Nephron progenitor cell (in vitro differentiated cells): ENCODE measurements around the gene HIRA.

Experiments
- DNase-seq: peaks from one replicate; pipeline ENCODE4 v3.0.0; 2021
- H3K27ac Mint-ChIP-seq: 2 replicates; pipeline ENCODE4 v1.8.0; 2021; ENCODE audit warnings: mild to moderate bottlenecking, moderate library complexity, mixed read lengths
- H3K27me3 Mint-ChIP-seq: 2 replicates; pipeline ENCODE4 v1.8.0; 2021; ENCODE audit warnings: mild to moderate bottlenecking, low read depth, mixed read lengths; ENCODE audit not compliant: poor library complexity
- H3K36me3 Mint-ChIP-seq: 2 replicates; pipeline ENCODE4 v1.8.0; 2021; ENCODE audit warnings: low read depth, mixed read lengths
- H3K4me1 Mint-ChIP-seq: 2 replicates; pipeline ENCODE4 v1.8.0; 2021; ENCODE audit warnings: mixed read lengths
- H3K4me3 Mint-ChIP-seq: 2 replicates; pipeline ENCODE4 v1.8.0; 2021; ENCODE audit warnings: mild to moderate bottlenecking, moderate library complexity, mixed read lengths
- H3K9me3 Mint-ChIP-seq: 2 replicates; pipeline ENCODE4 v1.8.0; 2021; ENCODE audit warnings: mild to moderate bottlenecking, moderate library complexity, mixed read lengths
- CTCF ChIP-seq: fragments of 200-600 bp; sonication (generic); IDR thresholded peaks from 2 replicates; pipeline ENCODE4 v1.5.0; 2021; ENCODE audit warnings: antibody characterized with exemption

The HIRA gene

GRCh38 chr22:19461506-19461905 lies 30.0 kb upstream of the HIRA start:
- TF ChIP-seq CTCF, result no peak
- Mint-ChIP-seq H3K27ac (no peak overlapping the region), H3K4me1 (no peaks in the 10 kb centered on the region), H3K9me3 (no peaks in the 10 kb centered on the region), H3K36me3 (peaks cover 38% of the 10 kb centered on the region), H3K4me3 (no peak overlapping the region), H3K27me3 (no peaks in the 10 kb centered on the region)
- no peak for DNase-seq

- peaks cover 43% of the 10 kb centered on the region for H3K36me3 Mint-ChIP-seq
- no peak overlapping the region for H3K4me3 Mint-ChIP-seq
Observed at GRCh38 chr22:19460036-19460435, 28.5 kb upstream of the HIRA start.

GRCh38 chr22:19457828-19458428 lies 26.4 kb upstream of the HIRA start:
- no peaks in the 10 kb centered on the region for H3K27me3 Mint-ChIP-seq
- H3K9me3 Mint-ChIP-seq, result no peaks in the 10 kb centered on the region
- no peaks in the 10 kb centered on the region for H3K4me1 Mint-ChIP-seq
- TF ChIP-seq CTCF, result no peak
- no peak for DNase-seq
- H3K27ac Mint-ChIP-seq, result no peak overlapping the region
- no peak overlapping the region for H3K4me3 Mint-ChIP-seq
- peaks cover 48% of the 10 kb centered on the region for H3K36me3 Mint-ChIP-seq

More at GRCh38 chr22:19460036-19460435, 28.5 kb upstream of the HIRA start:
- H3K27me3 Mint-ChIP-seq, result no peaks in the 10 kb centered on the region
- H3K27ac Mint-ChIP-seq, result no peak overlapping the region
- no peak for TF ChIP-seq CTCF
- no peaks in the 10 kb centered on the region for H3K9me3 Mint-ChIP-seq
- H3K4me1 Mint-ChIP-seq, result no peaks in the 10 kb centered on the region
- DNase-seq, result no peak

GRCh38 chr22:19456541-19456940 lies 25.0 kb upstream of the HIRA start:
- Mint-ChIP-seq H3K4me3 (no peak overlapping the region), H3K27me3 (no peaks in the 10 kb centered on the region), H3K4me1 (no peaks in the 10 kb centered on the region), H3K36me3 (peaks cover 56% of the 10 kb centered on the region), H3K9me3 (no peaks in the 10 kb centered on the region), H3K27ac (no peak overlapping the region)
- no peak for TF ChIP-seq CTCF
- no peak for DNase-seq

GRCh38 chr22:19455585-19456370 lies 24.2 kb upstream of the HIRA start:
- Mint-ChIP-seq H3K4me1 (no peaks in the 10 kb centered on the region), H3K9me3 (no peaks in the 10 kb centered on the region), H3K27ac (no peak overlapping the region), H3K36me3 (peaks cover 56% of the 10 kb centered on the region), H3K27me3 (no peaks in the 10 kb centered on the region), H3K4me3 (no peak overlapping the region)
- DNase-seq, result no peak
- TF ChIP-seq CTCF, result no peak

- Mint-ChIP-seq H3K4me1 (no peaks in the 10 kb centered on the region), H3K27ac (no peak overlapping the region), H3K4me3 (no peak overlapping the region), H3K36me3 (peaks cover 58% of the 10 kb centered on the region), H3K9me3 (no peaks in the 10 kb centered on the region), H3K27me3 (no peaks in the 10 kb centered on the region)
- no peak for TF ChIP-seq CTCF
- DNase-seq, result no peak
Observed at GRCh38 chr22:19455033-19455432, 23.5 kb upstream of the HIRA start.
